ENCODE results near the gene DLG2.
"Not testable (repeated sequence)": the region's sequence is repeated elsewhere in the genome, so short reads cannot be mapped to it uniquely, and the experiment has no call there.

The DLG2 gene

GRCh38 chr11:85627332-85627997 lies at the start of gene DLG2:
DLG2 (minus strand) TSS chr11:85627344.
- no peaks in the 10 kb centered on the region for H3K36me3 ChIP-seq (ENCODE audit: insufficient read depth, low read length)
- H3K9me3 ChIP-seq (ENCODE audit: low read length), result no peaks in the 10 kb centered on the region
- H3K27me3 ChIP-seq (ENCODE audit: control insufficient read depth in 1 of 2, insufficient read depth in 2 of 2, low read length in 2 of 2), result no peaks in the 10 kb centered on the region
- H3K27ac ChIP-seq (ENCODE audit: low read depth, low read length), result peak within 1 kb of the TSS; percentile 99
- peak within 1 kb of the TSS; percentile 75 to 94 for H3K4me3 ChIP-seq (ENCODE audit: low read depth in 1 of 2, low read length in 2 of 2)
- peak within 1 kb of the TSS; percentile 40 for H3K9ac ChIP-seq (ENCODE audit: low read length)
- H3K4me1 ChIP-seq (ENCODE audit: insufficient read depth, low read length), result peaks cover 20% of the 10 kb centered on the region

DNA sequence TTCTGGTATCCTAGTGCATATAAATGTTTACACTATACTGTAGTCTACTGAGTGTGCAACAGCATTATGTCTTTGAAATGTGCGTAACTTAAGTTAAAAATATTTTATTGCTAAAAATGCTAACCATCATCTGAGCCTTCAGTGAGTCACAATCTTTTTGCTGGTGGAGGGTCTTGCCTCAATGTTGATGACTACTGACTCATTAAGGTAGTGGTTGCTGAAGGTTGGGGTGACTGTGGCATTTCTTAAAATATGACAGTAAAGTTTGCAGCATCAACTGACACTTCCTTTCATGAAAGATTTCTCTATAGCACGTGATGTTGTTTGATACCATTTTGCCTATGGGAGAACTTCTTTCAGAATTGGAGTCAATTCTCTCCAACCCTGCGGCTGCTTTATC lies 46.2 kb upstream of the DLG2 start:
- Histone ChIP-seq H3K27ac (ENCODE audit: low read depth, low read length) (no peak overlapping the region), H3K27me3 (ENCODE audit: control insufficient read depth in 1 of 2, insufficient read depth in 2 of 2, low read length in 2 of 2) (no peaks in the 10 kb centered on the region), H3K9me3 (ENCODE audit: low read length) (no peaks in the 10 kb centered on the region), H3K9ac (ENCODE audit: low read length) (no peak overlapping the region), H3K4me3 (ENCODE audit: low read depth in 1 of 2, low read length in 2 of 2) (no peak overlapping the region), H3K4me1 (ENCODE audit: insufficient read depth, low read length) (no peaks in the 10 kb centered on the region), H3K36me3 (ENCODE audit: insufficient read depth, low read length) (no peaks in the 10 kb centered on the region)

DNA sequence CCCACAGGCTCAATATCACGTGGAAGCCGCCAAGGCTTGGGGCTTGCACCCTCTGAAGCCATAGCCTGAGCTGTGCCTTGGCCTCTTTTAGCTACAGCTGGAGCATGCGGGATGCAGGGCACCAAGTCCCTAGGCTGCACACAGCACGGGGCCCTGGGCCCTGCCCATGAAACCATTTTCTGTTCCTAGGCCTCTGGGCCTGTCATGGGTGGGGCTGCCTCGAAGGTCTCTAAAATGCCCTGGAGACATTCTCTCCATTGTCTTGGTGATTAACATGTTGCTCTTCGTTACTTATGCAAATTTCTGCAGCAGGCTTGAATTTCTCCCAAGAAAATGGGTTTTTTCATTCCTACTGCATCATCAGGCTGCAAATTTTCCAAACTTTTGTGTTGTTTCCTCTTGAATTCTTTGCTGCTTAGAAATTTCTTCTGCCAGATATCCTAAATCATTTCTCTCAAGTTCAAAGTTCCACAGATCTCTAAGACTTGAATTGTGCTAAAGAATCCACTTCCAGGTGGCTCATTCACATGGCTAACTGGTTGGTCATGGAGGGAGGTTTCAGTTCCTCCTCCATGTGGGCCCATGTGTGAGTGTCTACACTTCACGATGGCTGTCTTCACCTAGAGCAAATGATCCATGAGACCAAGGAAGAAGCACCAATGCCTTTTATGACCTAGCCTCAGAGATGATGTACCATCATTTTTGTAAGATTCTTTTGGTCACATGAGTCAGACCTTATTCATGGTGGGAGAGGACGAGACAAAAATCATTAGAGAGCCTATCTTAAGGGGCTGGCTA lies 45.2 kb upstream of the DLG2 start:
- Histone ChIP-seq H3K9ac (ENCODE audit: low read length) (no peak overlapping the region), H3K27ac (ENCODE audit: low read depth, low read length) (no peak overlapping the region), H3K4me1 (ENCODE audit: insufficient read depth, low read length) (no peaks in the 10 kb centered on the region), H3K9me3 (ENCODE audit: low read length) (no peaks in the 10 kb centered on the region), H3K27me3 (ENCODE audit: control insufficient read depth in 1 of 2, insufficient read depth in 2 of 2, low read length in 2 of 2) (no peaks in the 10 kb centered on the region), H3K4me3 (ENCODE audit: low read depth in 1 of 2, low read length in 2 of 2) (no peak overlapping the region), H3K36me3 (ENCODE audit: insufficient read depth, low read length) (no peaks in the 10 kb centered on the region)

- not testable (repeated sequence) for H3K36me3 ChIP-seq (ENCODE audit: insufficient read depth, low read length); H3K27ac ChIP-seq (ENCODE audit: low read depth, low read length); H3K9me3 ChIP-seq (ENCODE audit: low read length)
These were observed 44.0 kb upstream of the DLG2 start for GRCh38 chr11:85670949-85671663.

GRCh38 chr11:85668157-85668556 lies 41.0 kb upstream of the DLG2 start:
- Histone ChIP-seq H3K27me3 (ENCODE audit: control insufficient read depth in 1 of 2, insufficient read depth in 2 of 2, low read length in 2 of 2) (no peaks in the 10 kb centered on the region), H3K9ac (ENCODE audit: low read length) (no peak overlapping the region), H3K27ac (ENCODE audit: low read depth, low read length) (no peak overlapping the region), H3K36me3 (ENCODE audit: insufficient read depth, low read length) (peaks cover 4% of the 10 kb centered on the region), H3K9me3 (ENCODE audit: low read length) (no peaks in the 10 kb centered on the region), H3K4me3 (ENCODE audit: low read depth in 1 of 2, low read length in 2 of 2) (no peak overlapping the region), H3K4me1 (ENCODE audit: insufficient read depth, low read length) (peaks cover 9% of the 10 kb centered on the region)

More at GRCh38 chr11:85670949-85671663, 44.0 kb upstream of the DLG2 start:
- not testable (repeated sequence) for H3K9ac ChIP-seq (ENCODE audit: low read length); H3K4me3 ChIP-seq (ENCODE audit: low read depth in 1 of 2, low read length in 2 of 2); H3K27me3 ChIP-seq (ENCODE audit: control insufficient read depth in 1 of 2, insufficient read depth in 2 of 2, low read length in 2 of 2); H3K4me1 ChIP-seq (ENCODE audit: insufficient read depth, low read length)

DNA sequence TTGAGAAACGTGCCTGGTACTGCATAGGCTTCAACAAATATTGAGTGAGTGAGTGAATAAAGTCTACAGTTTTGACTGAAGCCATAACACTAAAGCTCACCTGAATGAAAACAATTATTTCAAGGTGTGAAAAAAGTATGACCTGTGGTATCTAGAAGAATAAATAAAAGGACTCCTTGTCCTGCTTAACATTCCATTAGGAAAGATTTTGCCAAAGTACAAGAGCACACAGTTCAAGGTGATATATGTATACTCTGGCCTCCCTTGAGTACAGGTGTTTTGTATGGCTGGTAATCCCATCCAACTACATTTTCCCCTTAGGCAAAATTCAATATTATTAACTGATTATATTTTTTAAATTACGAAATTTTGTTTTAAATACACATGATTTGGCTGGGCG lies 39.5 kb upstream of the DLG2 start:
- Histone ChIP-seq H3K27ac (ENCODE audit: low read depth, low read length) (no peak overlapping the region), H3K9me3 (ENCODE audit: low read length) (no peaks in the 10 kb centered on the region), H3K27me3 (ENCODE audit: control insufficient read depth in 1 of 2, insufficient read depth in 2 of 2, low read length in 2 of 2) (no peaks in the 10 kb centered on the region), H3K4me3 (ENCODE audit: low read depth in 1 of 2, low read length in 2 of 2) (no peak overlapping the region), H3K4me1 (ENCODE audit: insufficient read depth, low read length) (peaks cover 20% of the 10 kb centered on the region), H3K36me3 (ENCODE audit: insufficient read depth, low read length) (peaks cover 9% of the 10 kb centered on the region), H3K9ac (ENCODE audit: low read length) (no peak overlapping the region)

- Histone ChIP-seq H3K27ac (ENCODE audit: low read depth, low read length) (no peak overlapping the region), H3K36me3 (ENCODE audit: insufficient read depth, low read length) (peaks cover 14% of the 10 kb centered on the region), H3K9ac (ENCODE audit: low read length) (no peak overlapping the region), H3K27me3 (ENCODE audit: control insufficient read depth in 1 of 2, insufficient read depth in 2 of 2, low read length in 2 of 2) (no peaks in the 10 kb centered on the region), H3K4me3 (ENCODE audit: low read depth in 1 of 2, low read length in 2 of 2) (peak overlapping the region in 1 of 2 donors; percentile 82), H3K4me1 (ENCODE audit: insufficient read depth, low read length) (peaks cover 29% of the 10 kb centered on the region), H3K9me3 (ENCODE audit: low read length) (no peaks in the 10 kb centered on the region)
These were observed 38.6 kb upstream of the DLG2 start for GRCh38 chr11:85665733-85666132.

GRCh38 chr11:85664615-85665481 lies 37.7 kb upstream of the DLG2 start, which contains the start of gene CREBZF:
CREBZF (minus strand) TSS chr11:85665129; CDS start chr11:85664875, 254 bp downstream.
- Histone ChIP-seq H3K27ac (ENCODE audit: low read depth, low read length) (peak within 1 kb of the TSS; percentile 93), H3K4me3 (ENCODE audit: low read depth in 1 of 2, low read length in 2 of 2) (peak within 1 kb of the TSS; percentile 77 to 82), H3K4me1 (ENCODE audit: insufficient read depth, low read length) (peaks cover 38% of the 10 kb centered on the region)

GRCh38 chr11:85663753-85664614 lies 36.8 kb upstream of the DLG2 start:
- Histone ChIP-seq H3K36me3 (ENCODE audit: insufficient read depth, low read length) (peaks cover 23% of the 10 kb centered on the region), H3K4me3 (ENCODE audit: low read depth in 1 of 2, low read length in 2 of 2) (peak overlapping the region; percentile 77 to 82), H3K27me3 (ENCODE audit: control insufficient read depth in 1 of 2, insufficient read depth in 2 of 2, low read length in 2 of 2) (no peaks in the 10 kb centered on the region)

More at GRCh38 chr11:85664615-85665481, 37.7 kb upstream of the DLG2 start, which contains the start of gene CREBZF:
- Histone ChIP-seq H3K9me3 (ENCODE audit: low read length) (no peaks in the 10 kb centered on the region), H3K9ac (ENCODE audit: low read length) (peak within 1 kb of the TSS; percentile 69), H3K36me3 (ENCODE audit: insufficient read depth, low read length) (peaks cover 23% of the 10 kb centered on the region), H3K27me3 (ENCODE audit: control insufficient read depth in 1 of 2, insufficient read depth in 2 of 2, low read length in 2 of 2) (no peaks in the 10 kb centered on the region)

GRCh38 chr11:85663080-85663752 lies 36.1 kb upstream of the DLG2 start:
- H3K4me1 ChIP-seq (ENCODE audit: insufficient read depth, low read length), result peaks cover 53% of the 10 kb centered on the region
- peak overlapping the region; percentile 77 to 82 for H3K4me3 ChIP-seq (ENCODE audit: low read depth in 1 of 2, low read length in 2 of 2)
- H3K9me3 ChIP-seq (ENCODE audit: low read length), result no peaks in the 10 kb centered on the region
- H3K9ac ChIP-seq (ENCODE audit: low read length), result peak overlapping the region; percentile 69
- H3K27ac ChIP-seq (ENCODE audit: low read depth, low read length), result peak overlapping the region; percentile 93
- H3K27me3 ChIP-seq (ENCODE audit: control insufficient read depth in 1 of 2, insufficient read depth in 2 of 2, low read length in 2 of 2), result no peaks in the 10 kb centered on the region
- peaks cover 23% of the 10 kb centered on the region for H3K36me3 ChIP-seq (ENCODE audit: insufficient read depth, low read length)

More at GRCh38 chr11:85663753-85664614, 36.8 kb upstream of the DLG2 start:
- Histone ChIP-seq H3K9ac (ENCODE audit: low read length) (peak overlapping the region; percentile 69), H3K9me3 (ENCODE audit: low read length) (no peaks in the 10 kb centered on the region), H3K27ac (ENCODE audit: low read depth, low read length) (peak overlapping the region; percentile 93), H3K4me1 (ENCODE audit: insufficient read depth, low read length) (peaks cover 46% of the 10 kb centered on the region)
